A549 (cell line): ENCODE results near the gene KCTD21. TPM values are rescaled to one million over a fixed set of nuclear protein-coding genes. Genes with fewer than 3 reads are reported as not detected.
A peak's percentile ranks its signal among the peaks of the same experiment; 100 is the strongest.

ENCODE experiments used
- ATAC-seq, 2 experiments: fragments of 200-7000 bp in 1 of 2; fragments of >200 bp in 1 of 2; cut with Nextera tagmentation in 1 of 2; cut with Tn5 transposase in 1 of 2; 3 replicates each; pipeline versions ENCODE4 v1.8.0 to v1.9.1; 2018 to 2020; ENCODE audit warnings: mild to moderate bottlenecking in 1 of 2, moderate library complexity in 1 of 2
- CTCF ChIA-PET: fragments of 300-600 bp; sonication (Branson Sonifier 250); formaldehyde crosslinking; extraction: SDS; loops from one replicate; lab custom pipeline; 2021; ENCODE audit warnings: antibody characterized with exemption, inconsistent platforms; lab: Yijun Ruan, JAX
- POLR2A ChIA-PET: fragments of 350-600 bp; formaldehyde crosslinking; extraction: SDS; loops from one replicate; lab custom pipeline; 2021; ENCODE audit warnings: antibody characterized with exemption, inconsistent platforms; lab: Yijun Ruan, JAX
- DNase-seq, 2 experiments: peaks; one replicate each; pipeline versions ENCODE4 v3.0.0 to v3.0.0-alpha.2; 2011 to 2016; ENCODE audit warnings: low read depth in 1 of 2, low spot score in 1 of 2
- FAIRE-seq: peaks from 2 replicates; lab custom pipeline; 2011; peaks lifted over from hg19 to GRCh38; lab: Jason Lieb, UNC
- H3K27ac ChIP-seq, 2 experiments: fragments of >200 bp; sonication (Bioruptor Twin); formaldehyde crosslinking; 3 replicates each; pipeline ENCODE4 v1.5.1; 2016 to 2017
- H3K4me1 ChIP-seq: fragments of >200 bp; sonication (Bioruptor Twin); formaldehyde crosslinking; 3 replicates; pipeline ENCODE4 v1.6.1; 2016
- H3K4me2 ChIP-seq: fragments of >200 bp; sonication (Bioruptor Twin); formaldehyde crosslinking; 3 replicates; pipeline ENCODE4 v1.6.1; 2016
- H3K4me3 ChIP-seq: fragments of >200 bp; sonication (Bioruptor Twin); formaldehyde crosslinking; 3 replicates; pipeline ENCODE4 v1.5.1; 2016
- H3K9me3 ChIP-seq: fragments of >200 bp; sonication (Bioruptor Twin); formaldehyde crosslinking; 3 replicates; pipeline ENCODE4 v1.6.1; 2016
- ATOH8 ChIP-seq: fragments of 250-450 bp; sonication (Bioruptor Pico); IDR thresholded peaks from 2 replicates; pipeline ENCODE4 v1.5.0; 2020; ENCODE audit warnings: low read depth, mild to moderate bottlenecking, moderate library complexity
- BCL3 ChIP-seq: fragments of >200 bp; sonication (Bioruptor Twin); formaldehyde crosslinking; IDR thresholded peaks from 3 replicates; pipeline ENCODE4 v1.6.1; 2016
- EHF ChIP-seq: fragments of 250-450 bp; sonication (Bioruptor Pico); IDR thresholded peaks from 2 replicates; pipeline ENCODE4 v1.5.0; 2020; ENCODE audit warnings: mild to moderate bottlenecking
- EHMT2 ChIP-seq: fragments of 200-600 bp; sonication (generic); IDR thresholded peaks from 2 replicates; pipeline ENCODE4 v1.6.1; 2016; ENCODE audit warnings: antibody characterized with exemption, low read depth, mild to moderate bottlenecking, moderate library complexity
- ELK1 ChIP-seq: fragments of 150-350 bp; IDR thresholded peaks from 2 replicates; pipeline ENCODE4 v1.6.1; 2014; ENCODE audit warnings: low read depth, mild to moderate bottlenecking, low read length
- FOSL2 ChIP-seq, 2 experiments: fragments of 450-650 bp in 1 of 2; fragments of >200 bp in 1 of 2; sonication (Bioruptor Twin) in 1 of 2; formaldehyde crosslinking; IDR thresholded peaks; 2 replicates each; pipeline versions ENCODE4 v1.5.0 to v1.6.1; 2016 to 2020; ENCODE audit warnings: mild to moderate bottlenecking in 1 of 2, moderate library complexity in 1 of 2
- FOXS1 ChIP-seq: fragments of 250-450 bp; sonication (Bioruptor Pico); IDR thresholded peaks from 2 replicates; pipeline ENCODE4 v1.5.0; 2020; ENCODE audit warnings: mild to moderate bottlenecking, moderate library complexity
- HES2 ChIP-seq: fragments of >200 bp; sonication (Bioruptor Twin); formaldehyde crosslinking; IDR thresholded peaks from 2 replicates; pipeline ENCODE4 v1.6.1; 2016
- HOXA7 ChIP-seq: fragments of 250-450 bp; sonication (Bioruptor Pico); IDR thresholded peaks from 2 replicates; pipeline ENCODE4 v1.5.0; 2020; ENCODE audit warnings: mild to moderate bottlenecking, moderate library complexity
- JUNB ChIP-seq: fragments of >200 bp; sonication (Bioruptor Twin); formaldehyde crosslinking; IDR thresholded peaks from 2 replicates; pipeline ENCODE4 v1.6.1; 2016
- KDM5A ChIP-seq: fragments of 200-600 bp; sonication (generic); IDR thresholded peaks from 2 replicates; pipeline ENCODE4 v1.6.1; 2016; ENCODE audit warnings: antibody characterized with exemption, mild to moderate bottlenecking
- MAX ChIP-seq: IDR thresholded peaks from 2 replicates; pipeline ENCODE4 v1.6.1; 2012
- NFE2L2 ChIP-seq: fragments of 150-350 bp; conservative IDR thresholded peaks from 2 replicates; pipeline ENCODE4 v1.6.1; 2014; ENCODE audit warnings: low read length
- PBX3 ChIP-seq: IDR thresholded peaks from 2 replicates; pipeline ENCODE4 v1.6.1; 2012
- PHF8 ChIP-seq: fragments of 200-600 bp; sonication (generic); IDR thresholded peaks from 2 replicates; pipeline ENCODE4 v1.6.1; 2016; ENCODE audit warnings: low read depth, mild to moderate bottlenecking, antibody characterized with exemption, moderate library complexity, borderline replicate concordance
- RNF2 ChIP-seq: fragments of 200-600 bp; sonication (generic); IDR thresholded peaks from 2 replicates; pipeline ENCODE4 v1.6.1; 2016; ENCODE audit warnings: low read depth, mild to moderate bottlenecking, antibody characterized with exemption, moderate library complexity, borderline replicate concordance
- SREBF2 ChIP-seq: fragments of 450-650 bp; IDR thresholded peaks from 2 replicates; pipeline ENCODE4 v1.6.1; 2014; ENCODE audit warnings: mild to moderate bottlenecking, moderate library complexity
- TP53 ChIP-seq: fragments of 250-450 bp; sonication (Bioruptor Pico); IDR thresholded peaks from 2 replicates; pipeline ENCODE4 v1.5.0; 2021; ENCODE audit warnings: mild to moderate bottlenecking, moderate library complexity
- ZC3H11A ChIP-seq: fragments of 450-650 bp; IDR thresholded peaks from 2 replicates; pipeline ENCODE4 v1.6.1; 2014; ENCODE audit warnings: antibody characterized with exemption, mild to moderate bottlenecking
- ZNF302 ChIP-seq: fragments of 250-450 bp; sonication (Bioruptor Pico); IDR thresholded peaks from 2 replicates; pipeline ENCODE4 v1.9.0; 2021; ENCODE audit warnings: inconsistent platforms, mild to moderate bottlenecking, moderate library complexity
- ZSCAN20 ChIP-seq: fragments of 250-450 bp; sonication (Bioruptor Pico); IDR thresholded peaks from 2 replicates; pipeline ENCODE4 v1.8.0; 2022; ENCODE audit warnings: mild to moderate bottlenecking, moderate library complexity
- WGBS: methylation state at CpG from one replicate; pipeline ENCODE4 v1.1.6; 2017; ENCODE audit errors: missing lambda C conversion rate; 5-methylcytosine and 5-hydroxymethylcytosine counted together
- polyA plus RNA-seq, 4 experiments: library from polyadenylated mRNA; depleted of rRNA in 3 of 4; stranded (reverse); fragments of >200 nt; fragmentation: RNase III in 1 of 4; extraction: RNeasy Plus Mini Kit Qiagen cat#74134 plus additional on column Dnase treatment in 1 of 4; gene quantifications; 2 replicates in 3 of 4; 3 replicates in 1 of 4; pipeline ENCODE4 v1.2.3, GENCODE V29; 2011 to 2017

The KCTD21 gene
- polyA plus RNA-seq, 2 of the 4 experiments (the other 2 are of a cell fraction): 5.9 to 7.2 TPM

GRCh38 chr11:78218707-78219492, 30.5 kb upstream of the KCTD21 start:
- no peak overlapping the region for H3K4me2 ChIP-seq
- ATAC-seq: no peak
- no peak overlapping the region for H3K27ac ChIP-seq
- POLR2A ChIA-PET: no interaction called here
- no peak overlapping the region for H3K4me3 ChIP-seq
- CTCF ChIA-PET: interaction anchor here (2.8 kb wide), 1 partner anchor 9 kb away, joined by 19 read pairs; no protein-coding TSS in a partner anchor
- H3K9me3 ChIP-seq: no peaks in the 10 kb centered on the region
- no peak for DNase-seq
- WGBS: 83% methylated on average over 11 of the region's 11 CpGs
- H3K4me1 ChIP-seq: no peaks in the 10 kb centered on the region
- TF ChIP-seq PBX3: no peak
- no peak for TF ChIP-seq ZNF302
- TF ChIP-seq, all 56 proteins: peak for 0
- no peak for FAIRE-seq

- no peak overlapping the region for H3K4me3 ChIP-seq
- FAIRE-seq (no peak), DNase-seq (no peak), ATAC-seq (no peak)
- POLR2A ChIA-PET: no interaction called here
- TF ChIP-seq EHF (CRISPR knock-in tag) (no peak), RNF2 (no peak), PHF8 (no peak), ELK1 (no peak), FOSL2 (IDR thresholded peaks at IDR 0.05) (no peak), FOSL2 (CRISPR knock-in tag; IDR thresholded peaks at IDR 0.05) (no peak), BCL3 (no peak)
- no peaks in the 10 kb centered on the region for H3K9me3 ChIP-seq
- H3K4me1 ChIP-seq: no peaks in the 10 kb centered on the region
- WGBS: 90% methylated on average over 14 of the region's 14 CpGs
- no peak overlapping the region for H3K27ac ChIP-seq
- CTCF ChIA-PET: interaction anchor here (1.1 to 2.8 kb wide), 3 partner anchors 10 to 346 kb away, joined by 3 to 19 read pairs (median 4); no protein-coding TSS in a partner anchor
- no peak overlapping the region for H3K4me2 ChIP-seq
Measured at GRCh38 chr11:78217650-78218541, 29.5 kb upstream of the KCTD21 start.

- Histone ChIP-seq H3K4me1 (no peaks in the 10 kb centered on the region), H3K4me2 (no peak overlapping the region), H3K4me3 (no peak overlapping the region), H3K27ac (no peak overlapping the region), H3K9me3 (no peaks in the 10 kb centered on the region)
- TF ChIP-seq ATOH8 (CRISPR knock-in tag) (no peak), TP53 (CRISPR knock-in tag) (no peak), ZC3H11A (no peak), JUNB (no peak), KDM5A (no peak), ZSCAN20 (CRISPR knock-in tag) (no peak), SREBF2 (no peak), BCL3 (no peak), HOXA7 (CRISPR knock-in tag) (no peak), NFE2L2 (no peak), MAX (no peak), EHMT2 (no peak), FOXS1 (no peak), HES2 (no peak)
- FAIRE-seq (no peak), ATAC-seq (peak in 1 of 2 experiments; percentile 23; a peak in 2 of 6 replicates), DNase-seq (peak in 1 of 2 experiments; percentile 16)
- 97% methylated on average over 5 of the region's 5 CpGs for WGBS
- CTCF ChIA-PET: interaction anchor here (1.2 to 1.3 kb wide), 2 partner anchors 11 to 348 kb away, joined by 4 to 5 read pairs; no protein-coding TSS in a partner anchor
- POLR2A ChIA-PET: no interaction called here
Measured at GRCh38 chr11:78216571-78217287, 28.3 kb upstream of the KCTD21 start.
